Gastroesophageal sphincter (tissue), 4 donors: ENCODE measurements around the gene SH3PXD2A. TPM values are rescaled to one million over a fixed set of nuclear protein-coding genes. Genes with fewer than 3 reads are reported as not detected.

ENCODE experiments used
- ATAC-seq: fragments of 150-250 bp; one replicate; pipeline ENCODE4 v1.9.1; 2016; ENCODE audit warnings: mild to moderate bottlenecking, moderate library complexity
- H3K27ac ChIP-seq, 4 donors: fragments of 200-600 bp; sonication (generic) in 3 of 4; 1 replicate in 3 of 4; 2 replicates in 1 of 4; pipeline ENCODE4 v1.5.1; 2016 to 2019
- H3K27me3 ChIP-seq: fragments of 200-600 bp; sonication (generic); one replicate; pipeline ENCODE4 v1.5.1; 2019
- H3K36me3 ChIP-seq, 2 donors: fragments of 200-600 bp; sonication (generic); one replicate each; pipeline ENCODE4 v1.5.1; 2019; ENCODE audit warnings: control low read depth in 1 of 2
- H3K4me1 ChIP-seq, 3 donors: fragments of 200-600 bp; sonication (generic); 1 replicate in 2 of 3; 2 replicates in 1 of 3; pipeline ENCODE4 v1.5.1; 2016 to 2019; ENCODE audit warnings: control low read depth in 2 of 3
- H3K4me3 ChIP-seq, 2 donors: fragments of 200-600 bp; sonication (generic); one replicate each; pipeline ENCODE4 v1.5.1; 2019; ENCODE audit warnings: mild to moderate bottlenecking in 1 of 2, moderate library complexity in 1 of 2
- H3K9me3 ChIP-seq, 3 donors: fragments of 200-600 bp; sonication (generic); one replicate each; pipeline ENCODE4 v1.5.1; 2017 to 2019; ENCODE audit warnings: control low read depth in 2 of 3
- CTCF ChIP-seq, 4 experiments: fragments of 200-600 bp in 2 of 4; fragments of 450-650 bp in 2 of 4; sonication (generic) in 1 of 4; IDR thresholded peaks; one replicate each; pipeline ENCODE4 v1.5.1; 2017 to 2019; ENCODE audit warnings: antibody characterized with exemption in 4 of 4, mild to moderate bottlenecking in 2 of 4, moderate library complexity in 2 of 4
- EP300 ChIP-seq: sonication (generic); formaldehyde crosslinking; IDR thresholded peaks from one replicate; pipeline ENCODE4 v1.6.1; 2017; ENCODE audit warnings: antibody characterized with exemption, mild to moderate bottlenecking
- POLR2A ChIP-seq, 2 donors: fragments of 450-650 bp; IDR thresholded peaks; one replicate each; pipeline ENCODE4 v1.6.1; 2017; ENCODE audit warnings: antibody characterized with exemption in 2 of 2, mild to moderate bottlenecking in 2 of 2, moderate library complexity in 1 of 2
- POLR2AphosphoS5 ChIP-seq: sonication (generic); formaldehyde crosslinking; IDR thresholded peaks from one replicate; pipeline ENCODE4 v1.6.1; 2017; ENCODE audit warnings: antibody characterized with exemption
- WGBS, 2 donors: methylation state at CpG; one replicate each; pipeline ENCODE4 v1.1.5; 2018; ENCODE audit warnings: low coverage in 1 of 2; 5-methylcytosine and 5-hydroxymethylcytosine counted together
- total RNA-seq, 4 donors: library from RNA; depleted of rRNA; stranded (reverse); fragments of >200 nt; gene quantifications; one replicate each; pipeline ENCODE4 v1.1.0, GENCODE V29; 2016

The SH3PXD2A gene
- total RNA-seq, 4 donors from 2014 or later, result 31.2 to 65.2 (median 39.5) TPM

- Histone ChIP-seq H3K4me1 (peaks cover 15 to 60% (median 18%) of the 10 kb centered on the region in 3 donors), H3K9me3 (no peaks in the 10 kb centered on the region), H3K36me3 (peaks cover 0 to 44% of the 10 kb centered on the region in 2 donors), H3K4me3 (no peak overlapping the region), H3K27ac (peak overlapping the region in 3 of 4 donors; percentile 37 to 49 (median 43)), H3K27me3 (no peaks in the 10 kb centered on the region)
- ATAC-seq, result no peak
- WGBS, 2 donors, result 40 to 83% methylated on average over 1 to 4 of the region's 4 CpGs
- TF ChIP-seq POLR2AphosphoS5 (no peak), EP300 (no peak), CTCF (IDR thresholded peaks at IDR 0.05) (no peak), POLR2A (IDR thresholded peaks at IDR 0.05) (no peak)
Measured at GRCh38 chr10:103890194-103890658, 34.9 kb upstream of the SH3PXD2A start.

- Histone ChIP-seq H3K4me1 (peaks cover 14 to 50% (median 21%) of the 10 kb centered on the region in 3 donors), H3K4me3 (no peak overlapping the region), H3K27ac (peak overlapping the region; percentile 74 to 77 (median 75)), H3K36me3 (peaks cover 0 to 44% of the 10 kb centered on the region in 2 donors), H3K9me3 (no peaks in the 10 kb centered on the region), H3K27me3 (no peaks in the 10 kb centered on the region)
- 42 to 71% methylated on average over 2 of the region's 2 CpGs for WGBS, 2 donors
- no peak for TF ChIP-seq CTCF (IDR thresholded peaks at IDR 0.05)
- TF ChIP-seq EP300, result no peak
- TF ChIP-seq POLR2A (IDR thresholded peaks at IDR 0.05), result no peak
- TF ChIP-seq POLR2AphosphoS5, result no peak
- no peak for ATAC-seq
Measured at GRCh38 chr10:103889121-103889720, 33.8 kb upstream of the SH3PXD2A start.

- Histone ChIP-seq H3K4me1 (peaks cover 10 to 41% (median 21%) of the 10 kb centered on the region in 3 donors), H3K36me3 (peaks cover 0 to 44% of the 10 kb centered on the region in 2 donors), H3K27ac (peak overlapping the region; percentile 74 to 77 (median 75)), H3K4me3 (no peak overlapping the region), H3K27me3 (no peaks in the 10 kb centered on the region), H3K9me3 (no peaks in the 10 kb centered on the region)
- WGBS, 2 donors, result 3 to 7% methylated on average over 4 to 6 of the region's 6 CpGs
- ATAC-seq, result peak; percentile 77
- TF ChIP-seq EP300 (no peak), CTCF (IDR thresholded peaks at IDR 0.05) (peak; percentile 83 to 97 (median 90)), POLR2AphosphoS5 (peak; percentile 64), POLR2A (IDR thresholded peaks at IDR 0.05) (no peak)
Measured at GRCh38 chr10:103888113-103888841, 32.9 kb upstream of the SH3PXD2A start.

- TF ChIP-seq CTCF (IDR thresholded peaks at IDR 0.05) (no peak), EP300 (no peak), POLR2AphosphoS5 (no peak), POLR2A (IDR thresholded peaks at IDR 0.05) (no peak)
- WGBS, 2 donors, result 57 to 79% methylated on average over 6 of the region's 6 CpGs
- peak; percentile 50 for ATAC-seq
- no peaks in the 10 kb centered on the region for H3K9me3 ChIP-seq
- H3K27ac ChIP-seq, result peak overlapping the region in 3 of 4 donors; percentile 13 to 77 (median 13)
- H3K4me3 ChIP-seq, result no peak overlapping the region
- peaks cover 10 to 46% (median 21%) of the 10 kb centered on the region in 3 donors for H3K4me1 ChIP-seq
- peaks cover 0 to 46% of the 10 kb centered on the region in 2 donors for H3K36me3 ChIP-seq
- no peaks in the 10 kb centered on the region for H3K27me3 ChIP-seq
Measured at GRCh38 chr10:103885617-103886016, 30.2 kb upstream of the SH3PXD2A start.
